Measurements from ENCODE around the gene PSENEN.

PSENEN gene

DNA sequence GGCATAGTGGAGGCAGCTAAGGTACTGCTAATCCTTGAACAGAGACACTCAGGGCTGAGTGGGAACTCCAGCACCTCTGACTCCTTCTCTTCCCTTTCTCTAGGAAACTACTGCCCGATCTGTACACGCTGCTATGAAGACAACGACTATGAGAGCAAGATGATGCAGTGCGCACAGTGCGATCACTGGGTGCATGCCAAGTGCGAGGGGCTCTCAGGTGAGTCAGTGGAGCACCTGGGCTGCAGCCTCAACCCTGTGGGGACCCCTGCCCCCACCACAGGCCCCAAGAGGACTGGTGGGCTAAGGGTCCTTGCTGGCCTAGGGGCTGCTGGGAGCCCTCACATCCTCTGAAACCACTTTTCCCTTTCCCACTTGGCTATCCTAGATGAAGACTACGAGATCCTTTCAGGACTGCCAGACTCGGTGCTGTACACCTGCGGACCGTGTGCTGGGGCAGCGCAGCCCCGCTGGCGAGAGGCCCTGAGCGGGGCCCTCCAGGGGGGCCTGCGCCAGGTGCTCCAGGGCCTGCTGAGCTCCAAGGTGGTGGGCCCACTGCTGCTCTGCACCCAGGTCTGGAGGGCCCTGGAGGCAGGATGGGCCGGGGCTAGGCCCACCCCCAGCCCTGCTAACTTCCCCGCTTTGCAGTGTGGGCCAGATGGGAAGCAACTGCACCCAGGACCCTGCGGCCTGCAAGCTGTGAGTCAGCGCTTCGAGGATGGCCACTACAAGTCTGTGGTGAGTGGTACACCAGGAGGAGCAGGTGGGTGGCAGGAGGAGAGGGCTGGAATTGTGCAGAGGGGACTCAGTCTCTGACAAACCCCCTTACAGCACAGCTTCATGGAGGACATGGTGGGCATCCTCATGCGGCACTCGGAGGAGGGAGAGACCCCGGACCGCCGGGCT is 18.1 kb upstream of the PSENEN start:
- CTCF ChIA-PET: interaction anchor here (0.9 to 1.9 kb wide), 4 partner anchors 9 to 217 kb away, joined by 3 to 7 read pairs (median 4); no protein-coding TSS in a partner anchor
- TF ChIP-seq ZNF19 (tag by site-specific recombination; IDR thresholded peaks at IDR 0.05; ENCODE audit: low read depth) (no peak), ZNF311 (tag by site-specific recombination; IDR thresholded peaks at IDR 0.05; ENCODE audit: borderline replicate concordance) (no peak), ZNF549 (tag by site-specific recombination; IDR thresholded peaks at IDR 0.05) (no peak), ZNF433 (tag by site-specific recombination; IDR thresholded peaks at IDR 0.05; ENCODE audit: low read depth) (no peak), ZNF664 (tag by site-specific recombination; IDR thresholded peaks at IDR 0.05) (no peak), ZNF677 (tag by site-specific recombination; IDR thresholded peaks at IDR 0.05) (no peak), OSR2 (tag by site-specific recombination; IDR thresholded peaks at IDR 0.05) (no peak), ZNF133 (tag by site-specific recombination; IDR thresholded peaks at IDR 0.05) (no peak), ZNF112 (tag by site-specific recombination; IDR thresholded peaks at IDR 0.05) (no peak)
- Histone ChIP-seq H3K9me3 (ENCODE audit: control insufficient read depth, insufficient read depth, low read depth, low read length) (no peaks in the 10 kb centered on the region), H3K36me3 (ENCODE audit: control insufficient read depth in 2 of 2, insufficient read depth in 1 of 2, low read length in 2 of 2) (peaks cover 100% of the 10 kb centered on the region in 2 experiments), H3K4me1 (ENCODE audit: control insufficient read depth, insufficient read depth, low read length) (no peaks in the 10 kb centered on the region), H3K27ac (ENCODE audit: extremely low read depth, low read depth, low read length) (peak overlapping the region; percentile 31; the same call in 1 of the 2 replicates), H3K4me3 (ENCODE audit: low read depth, low read length) (no peak overlapping the region)
- POLR2A ChIA-PET: interaction anchor here (0.6 to 13.6 kb wide), 7 partner anchors 9 to 83 kb away, joined by 3 to 204 read pairs (median 5); partner anchors contain the start of genes LIN37, PSENEN and U2AF1L4

DNA sequence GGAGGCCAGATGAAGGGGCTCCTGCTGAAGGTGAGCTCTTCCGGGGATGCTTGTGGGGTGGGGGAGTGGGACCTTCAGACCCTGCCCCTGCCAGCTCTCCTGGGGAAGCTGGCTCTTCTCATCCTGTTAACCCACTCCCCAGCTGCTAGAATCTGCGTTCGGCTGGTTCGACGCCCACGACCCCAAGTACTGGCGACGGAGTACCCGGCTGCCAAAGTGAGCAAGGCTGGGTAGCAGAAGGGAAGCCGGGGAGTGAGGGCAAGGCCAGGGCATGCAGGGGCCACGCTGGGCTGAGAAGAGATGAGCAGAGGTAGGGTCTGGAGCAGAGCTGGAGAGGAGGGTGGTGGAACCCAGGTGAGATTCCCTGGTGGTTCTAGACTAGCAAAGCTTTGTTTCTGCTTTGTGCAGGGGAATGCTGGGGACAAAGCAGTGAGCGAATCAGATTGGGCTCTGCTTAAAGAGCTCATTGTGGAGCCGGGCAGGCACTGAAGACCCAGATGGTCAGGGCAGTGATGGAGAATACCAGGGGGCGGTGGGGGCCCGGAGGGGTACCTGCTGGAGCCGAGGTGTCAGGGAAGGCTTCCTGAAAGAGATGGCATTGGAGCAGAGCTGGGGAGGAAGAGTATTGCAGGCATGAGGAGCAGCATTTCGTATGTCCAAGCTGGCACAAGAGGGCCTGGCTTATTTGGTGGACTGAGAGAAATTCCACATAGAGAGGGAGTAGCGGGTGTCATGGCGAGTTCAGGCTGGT is 17.3 kb upstream of the PSENEN start:
- ChIA-PET CTCF (interaction anchor here (0.9 to 1.9 kb wide), 4 partner anchors 9 to 218 kb away, joined by 3 to 7 read pairs (median 4); no protein-coding TSS in a partner anchor), POLR2A (interaction anchor here (0.6 to 13.6 kb wide), 7 partner anchors 9 to 84 kb away, joined by 3 to 204 read pairs (median 5); partner anchors contain the start of genes LIN37, PSENEN and U2AF1L4)
- no peak overlapping the region for H3K4me3 ChIP-seq (ENCODE audit: low read depth, low read length)
- H3K4me1 ChIP-seq (ENCODE audit: control insufficient read depth, insufficient read depth, low read length): no peaks in the 10 kb centered on the region
- no peak overlapping the region for H3K27ac ChIP-seq (ENCODE audit: extremely low read depth, low read depth, low read length)
- peaks cover 97 to 98% of the 10 kb centered on the region in 2 experiments for H3K36me3 ChIP-seq (ENCODE audit: control insufficient read depth in 2 of 2, insufficient read depth in 1 of 2, low read length in 2 of 2)
- no peak for TF ChIP-seq ZNF530 (tag by site-specific recombination; IDR thresholded peaks at IDR 0.05; ENCODE audit: low read depth)
- peak; percentile 83 for TF ChIP-seq ZNF341 (tag by site-specific recombination; IDR thresholded peaks at IDR 0.05; ENCODE audit: low read depth)
- TF ChIP-seq, protein P1, sequence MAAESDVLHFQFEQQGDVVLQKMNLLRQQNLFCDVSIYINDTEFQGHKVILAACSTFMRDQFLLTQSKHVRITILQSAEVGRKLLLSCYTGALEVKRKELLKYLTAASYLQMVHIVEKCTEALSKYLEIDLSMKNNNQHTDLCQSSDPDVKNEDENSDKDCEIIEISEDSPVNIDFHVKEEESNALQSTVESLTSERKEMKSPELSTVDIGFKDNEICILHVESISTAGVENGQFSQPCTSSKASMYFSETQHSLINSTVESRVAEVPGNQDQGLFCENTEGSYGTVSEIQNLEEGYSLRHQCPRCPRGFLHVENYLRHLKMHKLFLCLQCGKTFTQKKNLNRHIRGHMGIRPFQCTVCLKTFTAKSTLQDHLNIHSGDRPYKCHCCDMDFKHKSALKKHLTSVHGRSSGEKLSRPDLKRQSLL (tag by site-specific recombination; IDR thresholded peaks at IDR 0.05): no peak
- TF ChIP-seq, protein P2, sequence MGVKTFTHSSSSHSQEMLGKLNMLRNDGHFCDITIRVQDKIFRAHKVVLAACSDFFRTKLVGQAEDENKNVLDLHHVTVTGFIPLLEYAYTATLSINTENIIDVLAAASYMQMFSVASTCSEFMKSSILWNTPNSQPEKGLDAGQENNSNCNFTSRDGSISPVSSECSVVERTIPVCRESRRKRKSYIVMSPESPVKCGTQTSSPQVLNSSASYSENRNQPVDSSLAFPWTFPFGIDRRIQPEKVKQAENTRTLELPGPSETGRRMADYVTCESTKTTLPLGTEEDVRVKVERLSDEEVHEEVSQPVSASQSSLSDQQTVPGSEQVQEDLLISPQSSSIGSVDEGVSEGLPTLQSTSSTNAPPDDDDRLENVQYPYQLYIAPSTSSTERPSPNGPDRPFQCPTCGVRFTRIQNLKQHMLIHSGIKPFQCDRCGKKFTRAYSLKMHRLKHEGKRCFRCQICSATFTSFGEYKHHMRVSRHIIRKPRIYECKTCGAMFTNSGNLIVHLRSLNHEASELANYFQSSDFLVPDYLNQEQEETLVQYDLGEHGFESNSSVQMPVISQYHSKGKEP (tag by site-specific recombination; IDR thresholded peaks at IDR 0.05): no peak
- no peak for TF ChIP-seq ZNF433 (tag by site-specific recombination; IDR thresholded peaks at IDR 0.05; ENCODE audit: low read depth)
- TF ChIP-seq MYNN (tag by site-specific recombination; IDR thresholded peaks at IDR 0.05; ENCODE audit: borderline replicate concordance): no peak
- no peak for TF ChIP-seq ZSCAN30 (tag by site-specific recombination; IDR thresholded peaks at IDR 0.05)
- TF ChIP-seq, protein P3, sequence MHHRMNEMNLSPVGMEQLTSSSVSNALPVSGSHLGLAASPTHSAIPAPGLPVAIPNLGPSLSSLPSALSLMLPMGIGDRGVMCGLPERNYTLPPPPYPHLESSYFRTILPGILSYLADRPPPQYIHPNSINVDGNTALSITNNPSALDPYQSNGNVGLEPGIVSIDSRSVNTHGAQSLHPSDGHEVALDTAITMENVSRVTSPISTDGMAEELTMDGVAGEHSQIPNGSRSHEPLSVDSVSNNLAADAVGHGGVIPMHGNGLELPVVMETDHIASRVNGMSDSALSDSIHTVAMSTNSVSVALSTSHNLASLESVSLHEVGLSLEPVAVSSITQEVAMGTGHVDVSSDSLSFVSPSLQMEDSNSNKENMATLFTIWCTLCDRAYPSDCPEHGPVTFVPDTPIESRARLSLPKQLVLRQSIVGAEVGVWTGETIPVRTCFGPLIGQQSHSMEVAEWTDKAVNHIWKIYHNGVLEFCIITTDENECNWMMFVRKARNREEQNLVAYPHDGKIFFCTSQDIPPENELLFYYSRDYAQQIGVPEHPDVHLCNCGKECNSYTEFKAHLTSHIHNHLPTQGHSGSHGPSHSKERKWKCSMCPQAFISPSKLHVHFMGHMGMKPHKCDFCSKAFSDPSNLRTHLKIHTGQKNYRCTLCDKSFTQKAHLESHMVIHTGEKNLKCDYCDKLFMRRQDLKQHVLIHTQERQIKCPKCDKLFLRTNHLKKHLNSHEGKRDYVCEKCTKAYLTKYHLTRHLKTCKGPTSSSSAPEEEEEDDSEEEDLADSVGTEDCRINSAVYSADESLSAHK (tag by site-specific recombination; IDR thresholded peaks at IDR 0.05): no peak
- H3K9me3 ChIP-seq (ENCODE audit: control insufficient read depth, insufficient read depth, low read depth, low read length): no peaks in the 10 kb centered on the region
